Panc1 (cell line): ENCODE measurements around the gene METTL22.

Source experiments
- CTCF ChIP-seq: fragments of 450-650 bp; IDR thresholded peaks from 2 replicates; pipeline ENCODE4 v1.5.1; 2017; ENCODE audit warnings: mild to moderate bottlenecking
- POLR2AphosphoS5 ChIP-seq: IDR thresholded peaks from 2 replicates; pipeline ENCODE4 v1.6.1; 2012; ENCODE audit warnings: mild to moderate bottlenecking, low read depth, low read length, moderate library complexity

DNA sequence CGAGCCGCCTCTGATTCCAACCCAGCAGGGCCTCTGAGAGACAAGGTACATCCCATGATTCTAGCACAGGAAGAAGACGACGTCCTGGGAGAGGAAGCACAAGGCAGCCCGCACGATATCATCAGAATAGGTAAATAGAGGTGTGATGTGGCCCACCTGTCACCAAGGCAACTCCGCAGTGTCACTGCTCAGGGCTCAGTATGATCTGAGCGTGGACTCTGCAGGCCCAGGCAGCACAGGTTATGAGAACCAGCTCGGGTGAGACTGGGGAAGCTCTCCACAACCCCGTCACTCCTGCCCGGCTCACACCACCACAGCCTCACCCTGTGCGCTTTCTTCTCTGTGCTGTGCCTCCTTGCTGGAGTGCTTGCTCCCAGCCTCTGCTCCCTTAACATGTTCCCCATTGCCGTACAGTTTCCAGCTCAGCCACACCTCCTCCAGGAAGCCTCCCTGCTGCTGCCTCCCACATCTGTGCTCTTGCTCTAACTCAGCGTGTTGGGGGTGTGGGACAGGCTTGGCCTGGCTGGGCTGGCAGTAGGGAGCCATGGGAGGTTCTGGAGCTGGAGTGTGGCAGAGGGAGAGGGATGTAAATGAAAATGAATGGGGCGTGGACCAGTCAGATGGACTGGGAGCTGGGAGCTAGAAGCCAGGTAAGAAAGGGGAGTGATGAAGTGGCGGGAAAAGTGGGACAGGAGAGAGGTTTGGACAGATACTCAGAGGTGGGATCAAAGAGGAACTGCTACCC lies 7.7 kb downstream of the METTL22 start:
- no peak for TF ChIP-seq CTCF
- no peak for TF ChIP-seq POLR2AphosphoS5
